ENCODE results near the gene FER.

Gene FER

GRCh38 chr5:109177227-109177626 lies 429.5 kb downstream of the FER start:
- no peak for DNase-seq (ENCODE audit: low read depth in 2 of 2)

DNA sequence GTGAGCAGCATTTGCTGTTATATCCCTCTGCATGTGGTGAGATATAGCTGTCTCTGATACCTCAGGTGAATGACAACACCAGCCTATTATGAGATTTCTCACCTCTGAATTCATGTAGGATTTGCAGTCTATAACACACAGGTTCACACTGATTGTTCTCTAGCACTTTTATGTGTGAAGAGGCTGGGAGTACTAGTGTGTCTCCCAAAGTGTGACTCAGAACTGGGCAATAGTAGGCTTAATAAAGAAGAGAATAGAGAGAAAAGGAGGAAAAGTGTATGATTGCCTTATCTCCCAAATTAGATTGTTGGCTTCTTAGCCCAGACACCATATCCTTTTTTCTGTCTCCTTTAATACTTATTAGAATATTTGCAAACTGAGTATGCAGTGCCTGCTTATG lies 430.1 kb downstream of the FER start:
- no peak for DNase-seq (ENCODE audit: low read depth in 2 of 2)

- DNase-seq (ENCODE audit: low read depth in 2 of 2): no peak
These were observed 433.0 kb downstream of the FER start for GRCh38 chr5:109180668-109181067.

DNA sequence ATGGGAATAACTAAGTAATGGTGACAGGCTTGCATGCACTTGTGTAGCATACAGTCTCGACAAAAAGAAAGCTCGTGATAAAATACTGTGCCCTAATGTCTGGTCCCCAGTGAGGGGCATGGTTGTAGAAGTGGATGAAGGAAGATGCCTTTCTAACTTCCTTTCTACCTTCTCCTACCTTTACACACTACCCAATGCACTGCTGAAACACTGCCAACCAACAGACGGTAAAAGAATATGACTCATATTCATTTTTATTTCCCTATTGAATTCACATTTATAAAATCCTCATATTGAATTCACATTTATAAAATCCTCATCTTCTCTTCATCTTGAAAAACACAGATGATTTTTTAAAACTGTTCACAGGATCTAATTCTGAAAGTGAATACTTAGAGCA lies 439.1 kb downstream of the FER start:
- no peak for DNase-seq (ENCODE audit: low read depth in 2 of 2)

DNA sequence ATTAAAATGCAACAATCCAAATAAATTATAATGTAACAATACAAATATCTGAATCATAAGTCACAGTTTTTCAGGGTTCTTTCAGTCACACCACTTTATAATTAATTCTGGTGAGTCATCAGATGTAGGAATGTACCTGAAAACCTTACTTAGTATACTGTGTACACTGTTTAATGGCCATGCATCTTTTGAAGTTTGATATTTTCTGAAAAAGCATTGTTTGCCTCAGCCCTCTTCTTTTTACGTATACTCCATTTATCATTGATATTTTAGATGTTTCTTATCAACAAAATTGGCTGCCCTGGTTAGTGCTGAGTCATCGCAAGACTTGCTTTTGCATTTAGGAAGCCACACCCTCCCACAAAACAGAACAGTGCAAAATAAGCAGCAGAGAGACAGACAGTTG lies 443.5 kb downstream of the FER start:
- no peak for DNase-seq (ENCODE audit: low read depth in 2 of 2)

DNA sequence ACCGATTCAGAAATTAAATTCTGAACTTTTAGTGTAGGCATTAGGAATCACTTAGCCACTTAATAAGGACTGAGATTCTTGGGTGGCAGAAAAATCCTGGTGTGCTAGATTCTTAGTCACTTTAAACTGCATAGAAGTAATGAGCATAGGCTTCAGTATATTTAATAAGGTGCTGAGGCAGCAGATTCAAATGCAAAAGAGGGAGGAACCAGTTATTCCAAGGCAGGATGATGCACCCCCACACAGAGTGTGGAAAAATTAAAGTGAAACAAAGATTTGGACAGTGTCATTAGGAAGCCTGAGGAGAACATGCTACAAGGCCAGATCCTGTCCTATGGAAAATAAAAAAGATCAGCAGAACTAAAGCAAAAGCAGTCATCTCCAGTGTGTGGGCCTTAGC lies 444.3 kb downstream of the FER start:
- no peak for DNase-seq (ENCODE audit: low read depth in 2 of 2)

DNA sequence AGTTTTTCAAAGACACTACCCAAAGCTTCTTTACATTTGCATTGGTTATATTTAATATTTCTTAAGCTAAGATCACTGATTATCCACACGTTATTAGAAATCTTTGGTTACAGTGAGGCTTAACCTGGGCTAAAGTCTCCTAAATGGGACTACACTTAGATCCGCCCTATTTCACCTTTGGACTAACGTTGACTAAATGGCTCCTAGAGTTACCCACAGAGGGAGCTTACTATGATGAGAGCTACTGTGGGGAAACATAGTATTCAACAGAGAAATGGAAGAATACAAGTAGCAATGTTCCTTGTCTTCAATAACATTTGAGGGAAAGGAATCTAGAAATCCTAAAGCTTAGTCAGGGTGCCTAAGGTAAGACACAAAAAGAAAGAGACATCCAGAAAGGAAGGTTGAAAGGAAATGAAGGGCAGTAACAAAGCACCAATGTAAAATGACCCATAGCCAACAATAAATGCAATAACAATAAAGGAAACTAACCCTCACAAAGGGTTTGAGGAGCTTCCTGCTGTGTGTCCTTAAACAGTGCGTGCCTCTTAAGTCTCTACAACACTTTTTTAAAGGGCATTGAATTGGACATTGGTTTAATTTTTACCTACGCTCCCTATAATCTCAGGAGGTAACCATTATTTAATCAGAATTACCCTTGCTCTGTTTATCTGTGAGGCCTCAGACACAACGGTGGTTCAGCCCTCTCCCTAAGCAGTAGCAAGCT lies 445.0 kb downstream of the FER start:
- no peak for DNase-seq (ENCODE audit: low read depth in 2 of 2)

GRCh38 chr5:109195667-109196066 lies 448.0 kb downstream of the FER start:
- DNase-seq (ENCODE audit: low read depth in 2 of 2): no peak

GRCh38 chr5:109196087-109196822 lies 448.6 kb downstream of the FER start:
- no peak for DNase-seq (ENCODE audit: low read depth in 2 of 2)

GRCh38 chr5:109196823-109197160 lies 449.1 kb downstream of the FER start:
- no peak for DNase-seq (ENCODE audit: low read depth in 2 of 2)

DNA sequence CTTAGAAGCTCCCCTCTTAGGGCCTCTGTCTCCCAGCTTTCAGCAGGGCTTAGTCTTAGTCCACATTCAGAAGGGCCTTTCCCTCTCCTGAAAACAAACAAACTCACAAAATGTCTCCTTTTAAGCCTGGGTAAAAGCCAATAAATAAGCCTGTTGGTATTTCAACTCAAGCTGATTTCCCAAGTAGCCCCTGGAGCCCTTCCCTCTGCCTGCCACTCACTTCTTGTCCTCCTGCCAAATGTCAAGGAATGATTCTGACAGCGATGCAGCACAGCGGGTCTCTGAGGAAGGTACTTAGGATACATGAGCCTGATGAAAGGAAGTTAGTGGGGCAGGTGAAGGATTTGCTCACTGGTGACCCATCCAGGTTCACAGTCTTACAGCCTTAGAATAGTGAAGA lies 451.6 kb downstream of the FER start:
- DNase-seq (ENCODE audit: low read depth in 2 of 2): no peak

DNA sequence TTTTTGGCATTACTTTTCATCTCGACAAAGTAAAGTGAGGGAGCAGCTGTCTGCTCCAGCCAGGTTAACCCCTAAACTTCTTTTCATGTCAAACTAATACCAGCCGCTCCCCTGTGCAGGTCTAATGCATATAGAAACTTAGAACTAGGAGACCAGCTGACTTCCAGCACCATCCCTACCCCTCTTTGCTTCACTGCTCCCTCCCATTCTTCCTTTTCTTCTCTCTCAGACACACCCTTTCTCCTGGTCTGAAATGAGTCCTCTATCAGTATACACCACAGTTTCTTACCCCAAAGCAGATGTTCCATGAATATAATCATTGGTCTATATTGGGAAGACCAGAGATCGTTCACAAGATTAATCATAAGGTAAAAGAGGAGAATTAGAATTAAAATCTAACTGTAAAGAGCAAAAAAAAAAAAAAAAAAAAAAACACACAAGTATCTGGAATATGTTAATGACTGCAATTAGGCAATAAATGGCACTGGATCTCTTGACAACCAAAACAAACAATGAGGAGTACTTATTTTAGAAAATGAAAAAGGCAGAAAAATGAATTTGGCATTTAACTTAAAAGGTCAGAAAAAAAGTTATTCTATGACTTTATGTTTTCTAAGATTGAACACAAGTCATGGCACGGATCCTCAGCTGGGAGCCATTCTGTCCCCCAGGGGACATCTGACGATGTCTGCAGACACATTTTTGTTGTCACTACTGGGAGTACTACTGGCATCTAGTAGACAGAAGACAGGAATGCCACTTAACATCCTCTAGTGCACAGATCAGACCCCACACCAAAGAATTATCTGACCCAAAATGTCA lies 452.3 kb downstream of the FER start:
- no peak for DNase-seq (ENCODE audit: low read depth in 2 of 2)

DNA sequence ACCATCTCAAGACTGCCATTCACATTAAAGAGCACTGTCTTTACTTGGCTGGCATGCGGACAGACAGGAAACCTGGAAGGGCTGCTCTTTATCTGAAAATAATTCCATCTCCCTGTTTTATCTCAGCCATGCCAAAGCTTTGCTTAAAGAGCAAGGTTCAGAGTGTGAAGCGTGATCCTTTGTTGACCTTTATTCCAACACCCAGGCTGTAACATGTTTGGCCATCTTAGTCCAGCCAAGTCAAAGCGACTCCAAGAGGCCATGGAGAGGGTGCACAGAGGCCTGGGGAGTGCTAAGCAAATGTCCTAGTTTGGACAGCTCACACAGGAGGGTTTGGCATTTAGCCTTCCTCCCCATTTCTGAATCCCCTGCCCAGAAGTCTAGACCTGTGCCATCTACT lies 467.3 kb downstream of the FER start:
- no peak for DNase-seq (ENCODE audit: low read depth in 2 of 2)

DNA sequence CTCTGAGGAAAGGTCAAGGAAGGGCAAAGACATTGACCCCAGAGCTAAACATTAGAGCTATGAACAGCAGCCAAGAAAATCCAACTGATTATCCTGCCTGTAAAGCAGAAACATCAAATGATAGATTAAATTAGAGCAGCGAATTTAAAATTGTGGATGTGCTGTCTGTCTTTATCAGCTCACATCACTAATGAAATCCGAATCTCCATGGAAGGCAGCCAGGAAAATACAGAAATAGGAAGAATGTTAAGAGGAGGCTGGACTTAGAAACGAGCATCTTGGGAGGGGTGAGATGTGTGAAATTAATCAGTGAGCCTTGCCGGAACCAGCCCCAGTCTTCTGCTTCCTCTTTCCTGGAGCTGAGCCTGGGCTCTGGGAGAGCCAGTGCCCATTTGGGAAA lies 471.1 kb downstream of the FER start:
- no peak for DNase-seq (ENCODE audit: low read depth in 2 of 2)

- no peak for DNase-seq (ENCODE audit: low read depth in 2 of 2)
These were observed 475.8 kb downstream of the FER start for GRCh38 chr5:109223531-109223930.

GRCh38 chr5:109224276-109224882 lies 476.7 kb downstream of the FER start:
- no peak for DNase-seq (ENCODE audit: low read depth in 2 of 2)

DNA sequence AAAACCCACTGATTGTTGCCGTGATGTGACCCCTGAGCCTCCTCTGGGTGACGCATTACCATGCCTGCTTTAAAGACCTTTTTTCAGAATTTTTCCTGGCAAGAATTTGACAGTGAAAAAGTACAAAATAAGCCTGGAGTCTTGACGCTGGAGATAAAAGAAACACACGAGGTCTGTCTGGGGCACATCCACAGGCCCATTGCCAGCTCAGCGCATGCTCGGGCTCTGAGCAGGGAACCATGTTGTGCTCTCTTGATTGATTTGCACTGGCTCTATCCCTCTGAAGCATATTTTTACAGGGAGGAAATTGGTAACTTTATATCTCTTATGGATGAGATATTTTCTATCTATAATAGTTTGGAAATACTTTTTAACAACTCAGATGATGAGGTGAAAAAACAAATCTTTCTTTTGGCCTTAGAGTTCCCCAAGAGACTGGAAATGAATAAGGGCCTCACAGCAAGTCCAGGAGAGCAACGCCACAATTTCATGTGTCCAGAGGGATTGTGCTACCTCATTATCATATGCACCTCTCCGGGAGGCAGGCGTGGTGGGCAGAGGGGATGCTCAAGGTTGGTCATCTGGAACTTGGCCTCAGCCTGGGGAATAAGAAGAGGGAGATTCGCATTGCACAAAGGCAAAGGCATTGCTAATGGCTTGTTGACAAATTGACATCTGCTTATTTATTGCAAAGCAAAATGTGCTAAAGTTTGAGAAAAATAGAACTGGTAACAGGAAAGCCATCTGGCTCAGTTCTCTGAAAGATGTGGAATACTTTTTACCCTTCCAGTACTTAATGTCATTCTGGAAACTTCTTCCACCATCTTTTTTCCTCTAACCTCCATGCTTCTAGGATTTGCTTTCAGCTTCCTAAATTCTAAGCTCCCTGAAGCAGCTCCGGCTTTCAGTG lies 478.3 kb downstream of the FER start:
- DNase-seq (ENCODE audit: low read depth in 2 of 2): no peak

GRCh38 chr5:109230369-109230768 lies 482.7 kb downstream of the FER start:
- DNase-seq (ENCODE audit: low read depth in 2 of 2): no peak

- DNase-seq (ENCODE audit: low read depth in 2 of 2): no peak
These were observed 483.6 kb downstream of the FER start for GRCh38 chr5:109231331-109231730.

DNA sequence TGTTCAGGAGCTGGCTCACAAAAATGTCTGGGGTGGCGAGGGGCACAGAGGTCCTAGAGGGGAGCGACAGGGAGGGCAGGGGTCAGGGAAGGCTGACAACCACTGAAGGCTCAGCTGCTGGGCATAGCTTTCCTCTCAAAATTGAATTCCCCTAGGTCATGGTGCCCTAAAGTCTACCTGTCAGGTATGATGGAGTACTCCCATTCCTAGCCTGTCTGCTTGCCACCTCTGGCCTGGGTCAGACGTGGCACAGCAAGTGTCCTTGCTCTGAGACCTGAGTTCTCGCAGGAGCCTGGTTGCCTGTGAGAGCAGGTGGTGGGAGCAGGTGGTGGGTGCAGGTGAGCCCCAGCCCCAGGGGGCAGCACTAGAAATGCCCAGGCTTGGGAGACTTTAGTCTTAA lies 486.7 kb downstream of the FER start:
- DNase-seq (ENCODE audit: low read depth in 2 of 2): no peak

DNA sequence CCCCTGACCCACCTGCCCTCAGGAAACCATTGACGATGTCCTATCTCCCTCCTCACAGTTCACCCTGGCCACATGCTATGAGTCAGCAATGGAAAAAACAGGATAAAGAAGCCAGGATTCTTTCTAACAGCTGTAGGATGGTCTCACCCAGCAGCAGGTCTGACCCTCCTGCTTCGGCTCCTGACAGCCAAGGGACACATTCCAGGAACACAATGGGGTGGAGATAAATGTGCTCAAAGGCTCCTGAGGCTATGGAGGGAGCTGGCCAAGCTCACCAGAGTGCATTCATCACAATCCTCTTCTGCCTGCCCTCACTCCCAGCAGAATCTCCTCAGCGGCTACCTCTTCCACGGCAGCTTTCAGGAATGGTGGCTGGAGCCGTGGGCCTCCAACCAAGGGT lies 491.8 kb downstream of the FER start:
- no peak for DNase-seq (ENCODE audit: low read depth in 2 of 2)

Data from stimulated activated CD8-positive, alpha-beta memory T cell treated with anti-CD3 and anti-CD28 coated beads, Interleukin-2, amount 100 ng/mL, for 1 hour (primary cell).